GM12872 (cell line): ENCODE measurements around the gene ATP9A.

Experiments used
- TF ChIP-seq, protein P1 (sequence below): IDR thresholded peaks from 3 replicates; pipeline ENCODE4 v1.5.1; 2011; ENCODE audit warnings: low read depth, mild to moderate bottlenecking, low read length, moderate library complexity; ENCODE audit not compliant: insufficient read depth

ATP9A gene

GRCh38 chr20:51633430-51633829 lies 134.8 kb downstream of the ATP9A start:
- TF ChIP-seq, protein P1, sequence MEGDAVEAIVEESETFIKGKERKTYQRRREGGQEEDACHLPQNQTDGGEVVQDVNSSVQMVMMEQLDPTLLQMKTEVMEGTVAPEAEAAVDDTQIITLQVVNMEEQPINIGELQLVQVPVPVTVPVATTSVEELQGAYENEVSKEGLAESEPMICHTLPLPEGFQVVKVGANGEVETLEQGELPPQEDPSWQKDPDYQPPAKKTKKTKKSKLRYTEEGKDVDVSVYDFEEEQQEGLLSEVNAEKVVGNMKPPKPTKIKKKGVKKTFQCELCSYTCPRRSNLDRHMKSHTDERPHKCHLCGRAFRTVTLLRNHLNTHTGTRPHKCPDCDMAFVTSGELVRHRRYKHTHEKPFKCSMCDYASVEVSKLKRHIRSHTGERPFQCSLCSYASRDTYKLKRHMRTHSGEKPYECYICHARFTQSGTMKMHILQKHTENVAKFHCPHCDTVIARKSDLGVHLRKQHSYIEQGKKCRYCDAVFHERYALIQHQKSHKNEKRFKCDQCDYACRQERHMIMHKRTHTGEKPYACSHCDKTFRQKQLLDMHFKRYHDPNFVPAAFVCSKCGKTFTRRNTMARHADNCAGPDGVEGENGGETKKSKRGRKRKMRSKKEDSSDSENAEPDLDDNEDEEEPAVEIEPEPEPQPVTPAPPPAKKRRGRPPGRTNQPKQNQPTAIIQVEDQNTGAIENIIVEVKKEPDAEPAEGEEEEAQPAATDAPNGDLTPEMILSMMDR = no peak

DNA sequence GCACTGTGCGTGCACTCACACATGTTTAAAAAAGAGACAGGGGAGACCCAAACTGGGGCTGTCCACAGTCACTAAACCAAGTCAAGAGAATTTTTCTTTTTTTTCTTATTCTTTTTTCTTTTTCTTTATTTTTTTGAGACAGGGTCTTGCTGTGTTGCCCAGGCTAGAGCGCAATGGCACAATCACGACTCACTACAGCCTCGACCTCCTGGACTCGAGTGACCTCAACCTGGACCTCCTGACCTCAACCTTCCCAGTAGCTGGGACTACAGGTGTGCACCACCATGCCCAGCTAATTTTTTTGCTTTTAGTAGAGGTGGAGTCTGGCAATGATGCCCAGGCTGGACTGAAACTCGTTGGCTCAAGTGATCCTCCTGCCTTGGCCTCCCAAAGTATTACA lies 136.2 kb downstream of the ATP9A start:
- TF ChIP-seq, protein P1 = no peak

DNA sequence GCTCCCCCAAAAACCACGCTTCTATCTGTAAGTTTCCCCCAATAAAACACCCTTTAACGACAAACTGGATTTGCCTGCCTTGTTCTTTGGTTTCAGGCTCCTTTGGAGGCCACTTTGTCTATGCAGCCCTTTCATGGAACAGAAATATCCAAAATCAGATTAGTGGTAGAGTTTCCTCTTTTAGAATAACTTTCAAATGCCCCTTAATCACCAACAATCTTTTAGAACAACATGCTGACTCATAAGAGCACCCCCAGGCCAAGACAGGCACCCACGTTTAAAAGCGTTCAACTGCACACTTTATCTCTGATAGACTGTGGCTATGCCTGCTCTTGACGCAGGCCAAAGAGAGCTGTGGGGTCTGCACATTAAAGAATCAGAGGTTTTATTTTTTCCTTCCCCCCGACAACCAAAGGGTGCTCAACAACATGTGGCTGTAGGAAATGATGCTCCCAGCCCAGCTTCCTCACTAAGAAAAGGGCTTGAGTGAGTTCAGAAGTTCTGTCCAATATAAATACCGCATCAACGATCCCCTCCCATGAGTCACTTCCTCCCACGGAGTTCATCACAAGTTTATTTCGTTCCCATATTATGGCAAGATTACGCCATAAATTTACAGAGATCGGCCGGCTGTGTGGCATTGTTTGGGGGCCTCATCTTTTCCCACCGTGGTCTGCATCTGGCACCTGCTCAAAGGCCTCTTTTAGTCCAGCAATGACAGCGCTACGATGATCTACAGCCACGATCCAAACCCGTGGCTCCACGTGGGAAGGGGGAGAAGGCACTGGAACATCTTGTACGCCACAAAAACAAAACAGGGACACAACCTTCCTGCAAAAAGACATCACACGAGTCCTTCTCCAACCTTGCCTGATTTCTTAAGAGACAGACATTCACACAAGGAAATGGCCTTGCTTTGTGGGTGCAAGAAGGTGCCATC lies 136.9 kb downstream of the ATP9A start:
- TF ChIP-seq, protein P1 = no peak

GRCh38 chr20:51629399-51630058 lies 138.7 kb downstream of the ATP9A start:
- TF ChIP-seq, protein P1 = no peak

GRCh38 chr20:51628533-51629398 lies 139.4 kb downstream of the ATP9A start:
- TF ChIP-seq, protein P1 = no peak

DNA sequence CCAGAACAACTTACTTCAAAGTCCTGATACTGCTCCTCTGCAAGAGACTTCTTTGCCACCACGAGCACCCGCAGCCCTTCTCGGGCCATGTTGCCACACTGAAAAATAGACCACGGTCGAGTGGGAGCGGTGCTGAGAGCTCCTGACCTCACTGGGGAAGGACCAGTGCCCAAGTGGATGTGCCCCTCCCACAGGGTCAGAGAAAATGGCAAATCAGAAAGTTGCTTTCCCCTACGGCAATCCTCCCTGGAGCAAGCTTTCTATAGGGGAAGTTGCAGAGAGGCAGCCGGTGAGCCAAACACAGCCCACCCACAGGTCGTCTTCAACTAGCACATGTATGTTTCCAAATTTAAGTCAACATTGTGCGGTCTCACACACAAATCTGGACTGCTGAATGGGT lies 140.6 kb downstream of the ATP9A start:
- TF ChIP-seq, protein P1 = no peak

- TF ChIP-seq, protein P1 = no peak
Observed at GRCh38 chr20:51625105-51625504, 143.1 kb downstream of the ATP9A start.
